GM19025 (cell line): ENCODE data around the gene ZCCHC14.
"Not testable (repeated sequence)": the region's sequence is repeated elsewhere in the genome, so short reads cannot be mapped to it uniquely, and the experiment has no call there.

Experiments used
- ATAC-seq: cut with Tn5 transposase; IDR thresholded peaks from one replicate; pipeline ENCODE4 v1.9.1; 2021; ENCODE audit warnings: mild to moderate bottlenecking, low read depth, moderate library complexity; ENCODE audit not compliant: unreplicated experiment

Gene ZCCHC14

GRCh38 chr16:87525352-87525751 is 32.5 kb upstream of the ZCCHC14 start:
- no peak for ATAC-seq

GRCh38 chr16:87524407-87524806 is 31.6 kb upstream of the ZCCHC14 start:
- no peak for ATAC-seq

GRCh38 chr16:87523605-87524004 is 30.8 kb upstream of the ZCCHC14 start:
- ATAC-seq, result not testable (repeated sequence)

- not testable (repeated sequence) for ATAC-seq
Observed at GRCh38 chr16:87521764-87522163, 28.9 kb upstream of the ZCCHC14 start.

GRCh38 chr16:87519170-87519569 is 26.3 kb upstream of the ZCCHC14 start:
- ATAC-seq, result not testable (repeated sequence)

- ATAC-seq, result not testable (repeated sequence)
Observed at GRCh38 chr16:87518430-87519051, 25.7 kb upstream of the ZCCHC14 start.

- ATAC-seq, result not testable (repeated sequence)
Observed at GRCh38 chr16:87517610-87518429, 25.0 kb upstream of the ZCCHC14 start.

- ATAC-seq, result no peak
Observed at GRCh38 chr16:87516361-87516760, 23.5 kb upstream of the ZCCHC14 start.

GRCh38 chr16:87515475-87516330 is 22.9 kb upstream of the ZCCHC14 start:
- no peak for ATAC-seq

GRCh38 chr16:87509778-87510177 is 17.0 kb upstream of the ZCCHC14 start:
- ATAC-seq, result not testable (repeated sequence)

- no peak for ATAC-seq
Observed at GRCh38 chr16:87507351-87508069, 14.7 kb upstream of the ZCCHC14 start.

GRCh38 chr16:87506423-87507350 is 13.9 kb upstream of the ZCCHC14 start:
- ATAC-seq, result no peak

GRCh38 chr16:87505834-87506233 is 13.0 kb upstream of the ZCCHC14 start:
- no peak for ATAC-seq

- not testable (repeated sequence) for ATAC-seq
Observed at GRCh38 chr16:87503232-87503937, 10.6 kb upstream of the ZCCHC14 start.

GRCh38 chr16:87502308-87502969 is 9.6 kb upstream of the ZCCHC14 start:
- ATAC-seq, result no peak

GRCh38 chr16:87501117-87501516 is 8.3 kb upstream of the ZCCHC14 start:
- ATAC-seq, result no peak

- no peak for ATAC-seq
Observed at GRCh38 chr16:87499189-87499486, 6.3 kb upstream of the ZCCHC14 start.
